22Rv1 (cell line): ENCODE data around the gene ADAM12.
"Not testable (repeated sequence)": the region's sequence is repeated elsewhere in the genome, so short reads cannot be mapped to it uniquely, and the experiment has no call there.

Experiments
- H3K27ac ChIP-seq: fragments of 450-650 bp; 2 replicates; pipeline ENCODE4 v1.5.1; 2017
- ZFX ChIP-seq: fragments of 450-650 bp; IDR thresholded peaks from 2 replicates; pipeline ENCODE4 v1.6.1; 2017; ENCODE audit warnings: antibody characterized with exemption, borderline replicate concordance
- TF ChIP-seq, protein P1 (sequence below): fragments of 450-650 bp; IDR thresholded peaks from 2 replicates; pipeline ENCODE4 v1.5.1; 2017; ENCODE audit warnings: mild to moderate bottlenecking

Gene ADAM12

DNA sequence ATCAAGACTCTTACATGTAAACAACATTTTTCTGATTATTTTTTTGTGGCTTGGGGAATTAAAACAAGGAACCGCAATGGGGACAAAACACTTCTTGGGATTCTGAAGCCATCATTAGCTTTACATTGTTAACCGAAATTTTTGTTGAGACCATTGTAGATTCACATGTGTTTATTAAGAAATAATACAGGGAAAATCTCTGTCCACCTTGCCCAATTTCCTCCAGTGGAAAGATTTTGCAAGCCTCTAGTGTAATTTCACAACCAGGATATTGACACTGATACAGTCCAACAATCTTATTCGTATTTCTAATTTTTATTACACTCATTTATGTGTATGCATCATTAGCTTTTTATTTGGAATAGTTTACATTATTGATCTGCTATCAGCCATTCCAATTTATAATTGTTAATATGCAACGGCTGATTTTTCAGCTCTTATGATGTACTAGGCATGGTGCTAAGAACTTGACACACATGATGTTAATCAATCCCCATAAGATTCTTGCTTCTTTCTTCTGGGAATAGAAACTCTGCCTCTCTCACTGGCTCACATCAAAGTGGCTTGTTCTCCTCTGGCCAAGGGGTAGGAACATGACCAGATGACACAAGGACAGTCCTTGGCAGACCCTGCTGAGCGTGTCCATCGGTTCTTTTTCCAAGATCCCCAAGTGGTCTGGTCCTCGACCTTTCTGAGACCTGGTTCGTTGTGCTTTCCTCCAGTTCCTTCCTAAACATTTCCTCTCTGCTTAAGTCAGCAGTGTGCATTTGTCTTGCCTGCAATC is 137.6 kb downstream of the ADAM12 start:
- TF ChIP-seq ZFX, result no peak
- TF ChIP-seq, protein P1, sequence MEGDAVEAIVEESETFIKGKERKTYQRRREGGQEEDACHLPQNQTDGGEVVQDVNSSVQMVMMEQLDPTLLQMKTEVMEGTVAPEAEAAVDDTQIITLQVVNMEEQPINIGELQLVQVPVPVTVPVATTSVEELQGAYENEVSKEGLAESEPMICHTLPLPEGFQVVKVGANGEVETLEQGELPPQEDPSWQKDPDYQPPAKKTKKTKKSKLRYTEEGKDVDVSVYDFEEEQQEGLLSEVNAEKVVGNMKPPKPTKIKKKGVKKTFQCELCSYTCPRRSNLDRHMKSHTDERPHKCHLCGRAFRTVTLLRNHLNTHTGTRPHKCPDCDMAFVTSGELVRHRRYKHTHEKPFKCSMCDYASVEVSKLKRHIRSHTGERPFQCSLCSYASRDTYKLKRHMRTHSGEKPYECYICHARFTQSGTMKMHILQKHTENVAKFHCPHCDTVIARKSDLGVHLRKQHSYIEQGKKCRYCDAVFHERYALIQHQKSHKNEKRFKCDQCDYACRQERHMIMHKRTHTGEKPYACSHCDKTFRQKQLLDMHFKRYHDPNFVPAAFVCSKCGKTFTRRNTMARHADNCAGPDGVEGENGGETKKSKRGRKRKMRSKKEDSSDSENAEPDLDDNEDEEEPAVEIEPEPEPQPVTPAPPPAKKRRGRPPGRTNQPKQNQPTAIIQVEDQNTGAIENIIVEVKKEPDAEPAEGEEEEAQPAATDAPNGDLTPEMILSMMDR, result no peak
- no peak overlapping the region for H3K27ac ChIP-seq

DNA sequence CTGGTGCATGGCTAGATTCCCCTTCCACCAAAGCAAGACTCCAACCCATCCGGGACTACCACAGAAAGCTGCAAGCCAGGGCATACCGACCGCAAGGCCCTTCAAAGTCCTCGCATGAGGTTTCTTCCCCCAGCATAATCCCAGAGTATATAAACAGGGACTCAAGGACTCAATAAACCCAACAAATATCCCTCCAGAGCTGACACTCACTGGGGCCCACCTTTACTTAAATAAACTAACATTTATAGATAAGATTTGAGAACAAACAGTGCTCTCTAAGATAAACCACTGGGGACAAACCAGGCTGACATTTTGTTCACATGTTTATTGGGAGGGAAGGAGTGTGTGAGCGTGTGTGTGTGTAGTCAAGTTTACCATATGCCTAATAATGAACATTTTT is 138.2 kb downstream of the ADAM12 start:
- TF ChIP-seq, protein P1, result no peak
- TF ChIP-seq ZFX, result no peak
- H3K27ac ChIP-seq, result no peak overlapping the region

GRCh38 chr10:126247446-126247975 is 140.8 kb downstream of the ADAM12 start:
- no peak overlapping the region for H3K27ac ChIP-seq
- TF ChIP-seq, protein P1, result no peak
- TF ChIP-seq ZFX, result no peak

- H3K27ac ChIP-seq, result not testable (repeated sequence)
Observed at GRCh38 chr10:126246396-126246795, 141.9 kb downstream of the ADAM12 start.

- H3K27ac ChIP-seq, result no peak overlapping the region
- no peak for TF ChIP-seq ZFX
- TF ChIP-seq, protein P1, result no peak
Observed at GRCh38 chr10:126245501-126245900, 142.8 kb downstream of the ADAM12 start.

DNA sequence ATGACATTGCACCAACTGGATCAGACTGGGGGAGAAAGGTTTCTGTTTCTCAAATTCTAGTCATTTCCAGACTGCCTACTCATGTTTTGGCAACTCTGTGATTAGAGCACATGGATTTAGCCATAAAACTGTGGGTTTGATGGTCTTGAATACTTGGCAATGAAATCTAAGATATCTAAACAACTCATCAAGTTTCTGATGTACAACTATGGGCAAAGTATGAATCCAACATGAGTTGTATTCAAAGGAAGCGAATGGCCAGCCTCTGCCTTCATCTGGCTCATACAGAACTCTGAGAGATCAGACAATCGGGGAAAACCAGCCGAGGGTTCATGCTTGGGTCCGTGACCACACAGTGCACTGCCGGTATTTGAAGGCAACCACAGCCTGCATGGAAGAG is 144.3 kb downstream of the ADAM12 start:
- no peak overlapping the region for H3K27ac ChIP-seq
- TF ChIP-seq ZFX, result no peak
- TF ChIP-seq, protein P1, result no peak

GRCh38 chr10:126243306-126243705 is 145.0 kb downstream of the ADAM12 start:
- TF ChIP-seq, protein P1, result no peak
- no peak for TF ChIP-seq ZFX
- H3K27ac ChIP-seq, result no peak overlapping the region
